AG04450 (cell line): ENCODE measurements around the gene SLC1A2. TPM values are rescaled to one million over a fixed set of nuclear protein-coding genes. Genes with fewer than 3 reads are reported as not detected.
A peak's percentile ranks its signal among the peaks of the same experiment; 100 is the strongest.

Source experiments
- CTCF ChIA-PET: fragments of 300-600, 350-600 bp; formaldehyde crosslinking; extraction: SDS; loops from one replicate; lab custom pipeline; 2022; ENCODE audit warnings: antibody characterized with exemption, inconsistent platforms; lab: Charles Lee
- POLR2A ChIA-PET: fragments of 350-600 bp; formaldehyde crosslinking; extraction: SDS; loops from one replicate; lab custom pipeline; 2021; ENCODE audit warnings: antibody characterized with exemption, inconsistent platforms; lab: Yijun Ruan, JAX
- DNase-seq: peaks from one replicate; pipeline ENCODE4 v3.0.0-alpha.2; 2011; ENCODE audit warnings: low read depth, low spot score
- H3K27ac ChIP-seq: one replicate; pipeline ENCODE4 v1.5.1; 2012; ENCODE audit warnings: low read depth, low read length, control low read depth
- H3K27me3 ChIP-seq: one replicate; pipeline ENCODE4 v1.6.0; 2012; ENCODE audit warnings: low read length; ENCODE audit not compliant: control insufficient read depth, insufficient read depth
- H3K4me3 ChIP-seq: 2 replicates; pipeline ENCODE4 v1.5.1; 2011; ENCODE audit warnings: mild to moderate bottlenecking, low read depth, low read length, control low read depth
- H3K9me3 ChIP-seq: 2 replicates; pipeline ENCODE4 v1.5.1; 2012; ENCODE audit warnings: low read length; ENCODE audit not compliant: control insufficient read depth, insufficient read depth
- CTCF ChIP-seq: IDR thresholded peaks from 2 replicates; pipeline ENCODE4 v1.5.1; 2011; ENCODE audit warnings: low read depth, low read length, control low read depth, inconsistent platforms
- polyA plus RNA-seq: library from polyadenylated mRNA; depleted of rRNA; stranded (reverse); fragments of >200 nt; gene quantifications from 2 replicates; pipeline ENCODE4 v1.2.3, GENCODE V29; 2011

Gene SLC1A2
- polyA plus RNA-seq, 1 experiment, result 1.1 TPM

DNA sequence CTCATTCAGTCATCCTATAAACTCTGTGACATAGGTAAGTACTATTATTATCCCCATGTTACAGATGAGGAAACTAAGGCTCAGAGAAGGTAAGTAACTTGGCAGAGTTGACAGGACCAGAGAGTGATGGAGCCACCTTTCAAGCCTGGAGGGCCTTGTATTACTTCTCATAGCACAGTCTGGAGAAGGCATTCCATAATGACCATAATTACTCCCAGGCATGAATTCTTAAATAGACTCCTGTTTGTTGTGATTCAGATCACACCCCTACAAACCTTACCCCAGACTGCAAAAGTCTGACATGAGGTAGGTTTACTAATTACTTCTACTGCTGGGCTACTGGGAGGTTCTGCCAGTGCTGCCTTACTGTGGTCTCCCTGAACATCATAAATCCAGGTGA lies 203.4 kb downstream of the SLC1A2 start:
- Histone ChIP-seq H3K4me3 (no peak overlapping the region), H3K9me3 (no peaks in the 10 kb centered on the region), H3K27ac (no peak overlapping the region), H3K27me3 (no peaks in the 10 kb centered on the region)
- ChIA-PET POLR2A (no interaction called here), CTCF (no interaction called here)
- no peak for DNase-seq
- TF ChIP-seq CTCF, result no peak

GRCh38 chr11:35214792-35215193 lies 204.6 kb downstream of the SLC1A2 start:
- ChIA-PET CTCF (interaction anchor here (1.5 kb wide), 1 partner anchor 91 kb away, joined by 3 read pairs; no protein-coding TSS in a partner anchor), POLR2A (no interaction called here)
- H3K4me3 ChIP-seq, result no peak overlapping the region
- no peaks in the 10 kb centered on the region for H3K9me3 ChIP-seq
- no peak for TF ChIP-seq CTCF
- peak; percentile 82 for DNase-seq
- peak overlapping the region; percentile 82 for H3K27ac ChIP-seq
- no peaks in the 10 kb centered on the region for H3K27me3 ChIP-seq

DNA sequence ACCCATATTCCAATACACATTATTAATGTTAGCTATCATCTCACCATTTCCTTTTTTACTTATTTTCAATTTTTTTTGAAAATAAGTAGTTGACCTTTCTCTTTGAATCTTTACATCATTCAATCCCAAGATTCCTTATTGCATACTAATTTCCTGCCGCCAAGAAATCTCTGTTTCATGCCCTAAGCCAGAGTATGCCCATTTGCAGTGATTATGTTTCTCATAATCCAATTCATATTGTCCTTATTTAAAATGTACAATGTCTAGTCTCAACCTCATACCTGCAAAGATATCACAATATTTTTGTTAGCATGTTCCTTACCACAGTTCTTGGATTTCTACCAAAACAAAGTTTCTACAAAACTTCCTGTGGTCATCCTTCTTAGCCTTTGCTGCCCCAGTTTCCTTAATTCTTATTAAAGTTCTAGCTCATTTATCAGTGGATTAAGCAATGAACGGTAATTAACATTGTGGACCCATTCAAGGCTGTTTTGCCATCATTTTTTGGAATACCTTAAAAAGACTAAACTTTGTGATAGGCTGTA lies 205.1 kb downstream of the SLC1A2 start:
- ChIA-PET POLR2A (interaction anchor here (0.7 kb wide), 1 partner anchor 9 kb away, joined by 4 read pairs; no protein-coding TSS in a partner anchor), CTCF (interaction anchor here (0.7 to 1.5 kb wide), 2 partner anchors 91 to 177 kb away, joined by 3 read pairs; no protein-coding TSS in a partner anchor)
- no peaks in the 10 kb centered on the region for H3K9me3 ChIP-seq
- no peak for DNase-seq
- no peaks in the 10 kb centered on the region for H3K27me3 ChIP-seq
- peak overlapping the region; percentile 82 for H3K27ac ChIP-seq
- H3K4me3 ChIP-seq, result no peak overlapping the region
- TF ChIP-seq CTCF, result no peak

DNA sequence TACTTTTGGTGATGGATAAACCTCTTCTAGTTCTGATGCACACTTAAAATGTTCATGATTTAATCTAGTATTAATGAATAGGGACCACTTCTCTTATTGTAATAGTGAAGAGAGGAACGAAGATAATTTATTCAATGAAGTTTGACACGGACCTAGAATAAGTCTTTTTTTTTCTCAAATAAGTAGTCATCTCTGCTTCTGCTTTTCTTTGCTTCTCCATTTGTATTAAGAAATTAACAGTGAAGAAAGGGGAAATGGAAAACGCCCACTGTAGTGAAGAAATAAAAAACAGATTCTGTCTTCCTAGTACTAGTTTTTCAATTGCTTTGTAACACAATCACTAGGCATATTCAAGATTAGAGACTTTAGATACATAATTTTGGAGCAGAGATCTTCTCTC lies 207.4 kb downstream of the SLC1A2 start:
- DNase-seq, result no peak
- Histone ChIP-seq H3K27me3 (no peaks in the 10 kb centered on the region), H3K4me3 (no peak overlapping the region), H3K9me3 (no peaks in the 10 kb centered on the region; the same call in 1 of the 2 replicates), H3K27ac (no peak overlapping the region)
- ChIA-PET CTCF (no interaction called here), POLR2A (no interaction called here)
- TF ChIP-seq CTCF, result no peak

DNA sequence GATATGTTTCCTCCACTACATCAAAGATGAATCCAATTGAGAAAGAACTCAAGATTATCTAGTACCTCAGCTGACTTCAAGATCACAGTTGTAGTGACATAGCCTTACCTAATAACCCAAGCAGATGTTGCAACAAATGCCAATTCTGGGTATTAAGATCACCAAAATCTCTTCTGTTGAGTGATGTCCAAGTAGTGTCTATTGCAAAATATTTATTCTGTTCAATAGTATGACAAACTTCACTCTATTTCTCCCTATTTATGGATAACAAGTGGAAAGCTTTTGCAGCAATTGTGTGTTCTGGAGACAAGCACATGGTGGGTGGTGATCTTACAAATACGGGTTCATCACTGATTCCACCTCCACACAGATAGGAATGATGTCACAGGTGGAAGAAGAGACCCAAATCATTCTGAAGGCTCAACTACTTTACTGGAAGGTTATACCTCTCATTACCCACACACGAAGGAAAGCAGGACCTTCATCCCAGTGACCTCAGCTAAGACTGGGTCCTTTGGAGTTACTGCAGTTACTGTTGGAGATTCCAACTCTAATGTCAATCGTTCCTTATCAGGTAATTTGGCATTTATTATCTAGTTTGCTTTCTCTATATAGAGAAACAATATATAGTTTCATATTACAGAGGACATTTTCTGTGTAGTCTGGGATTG lies 208.3 kb downstream of the SLC1A2 start:
- ChIA-PET CTCF (no interaction called here), POLR2A (no interaction called here)
- no peak for DNase-seq
- Histone ChIP-seq H3K27ac (no peak overlapping the region), H3K9me3 (no peaks in the 10 kb centered on the region; the same call in 1 of the 2 replicates), H3K27me3 (no peaks in the 10 kb centered on the region), H3K4me3 (no peak overlapping the region)
- no peak for TF ChIP-seq CTCF
